NCI-H82 treated with DMSO at 0.1 percent for 48 hours (cell line): ENCODE data around the gene HSD17B14.

ENCODE experiments used
- DNase-seq: peaks from one replicate; lab custom pipeline; 2025; ENCODE audit not compliant: unreplicated experiment; lab: John Stamatoyannopoulos, UW

Gene HSD17B14

GRCh38 chr19:48830965-48831364 lies 5.3 kb downstream of the HSD17B14 start:
- no peak for DNase-seq

GRCh38 chr19:48830088-48830487 lies 6.2 kb downstream of the HSD17B14 start:
- DNase-seq: no peak

- no peak for DNase-seq
Measured at GRCh38 chr19:48826606-48827020, 9.7 kb downstream of the HSD17B14 start.

- no peak for DNase-seq
Measured at GRCh38 chr19:48822514-48822913, 13.8 kb downstream of the HSD17B14 start.

- DNase-seq: no peak
Measured at GRCh38 chr19:48821633-48822032, 14.7 kb downstream of the HSD17B14 start.

- DNase-seq: no peak
Measured at GRCh38 chr19:48819366-48819816, 16.9 kb downstream of the HSD17B14 start.

- DNase-seq: no peak
Measured at GRCh38 chr19:48818234-48818820, 18.0 kb downstream of the HSD17B14 start.

- no peak for DNase-seq
Measured at GRCh38 chr19:48817585-48818124, 18.6 kb downstream of the HSD17B14 start.

GRCh38 chr19:48815870-48816501 lies 20.3 kb downstream of the HSD17B14 start:
- DNase-seq: peak; percentile 17

GRCh38 chr19:48814895-48815294 lies 21.4 kb downstream of the HSD17B14 start:
- DNase-seq: no peak

- DNase-seq: no peak
Measured at GRCh38 chr19:48813123-48813913, 23.0 kb downstream of the HSD17B14 start.

- peak; percentile 69 for DNase-seq
Measured at GRCh38 chr19:48812094-48812929, 24.0 kb downstream of the HSD17B14 start.

- DNase-seq: no peak
Measured at GRCh38 chr19:48810151-48810550, 26.1 kb downstream of the HSD17B14 start.

GRCh38 chr19:48807590-48808308 lies 28.5 kb downstream of the HSD17B14 start:
- no peak for DNase-seq

- peak; percentile 15 for DNase-seq
Measured at GRCh38 chr19:48806818-48807589, 29.3 kb downstream of the HSD17B14 start.

GRCh38 chr19:48806518-48806817 lies 29.8 kb downstream of the HSD17B14 start:
- no peak for DNase-seq

- no peak for DNase-seq
Measured at GRCh38 chr19:48805452-48805851, 30.8 kb downstream of the HSD17B14 start.

- DNase-seq: no peak
Measured at GRCh38 chr19:48804496-48804895, 31.8 kb downstream of the HSD17B14 start.

- no peak for DNase-seq
Measured at GRCh38 chr19:48802623-48803022, 33.7 kb downstream of the HSD17B14 start.
